ENCODE results near the gene SYPL2. TPM values are rescaled to one million over a fixed set of nuclear protein-coding genes. Genes with fewer than 3 reads are reported as not detected.

The SYPL2 gene
- total and polyA plus RNA-seq, 4 donors: 0.31 to 1.4 (median 1.0) TPM

DNA sequence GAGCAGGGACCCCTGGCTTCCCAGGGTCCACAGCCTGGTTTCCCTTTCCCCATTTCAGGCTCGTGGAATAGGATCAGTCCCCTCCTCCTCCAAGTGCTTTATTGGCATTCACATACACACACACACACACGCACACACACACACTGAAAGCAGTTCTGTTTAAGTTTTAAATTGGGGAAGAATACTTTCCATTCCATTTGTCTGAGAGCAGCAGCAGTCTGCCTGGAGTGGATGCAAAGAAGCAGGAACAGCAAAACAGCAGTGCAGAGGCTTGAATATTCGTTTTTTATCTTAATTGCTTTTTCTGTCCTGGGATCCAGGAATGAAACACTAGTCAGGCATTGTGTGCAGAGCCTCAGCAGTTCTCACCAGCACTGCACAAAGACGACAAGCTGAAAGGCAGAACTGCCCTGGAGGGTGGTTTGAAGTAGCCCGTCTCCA, 34.6 kb downstream of the SYPL2 start:
- Histone ChIP-seq H3K4me1 (ENCODE audit: control insufficient read depth in 5 of 5, insufficient read depth in 5 of 5, low read length in 5 of 5) (peaks cover 0 to 9% (median 0%) of the 10 kb centered on the region in 5 donors), H3K4me3 (no peak overlapping the region), H3K36me3 (ENCODE audit: control insufficient read depth in 4 of 4, insufficient read depth in 4 of 4, low read length in 4 of 4) (peaks cover 0 to 20% (median 2%) of the 10 kb centered on the region in 4 donors), H3K27ac (ENCODE audit: low read depth in 1 of 2, low read length in 1 of 2) (peak overlapping the region in 1 of 2 donors; percentile 52), H3K9me3 (ENCODE audit: control insufficient read depth in 4 of 4, insufficient read depth in 3 of 4, low read length in 3 of 4) (no peaks in the 10 kb centered on the region), H3K9ac (ENCODE audit: insufficient read depth in 1 of 2, low read length in 2 of 2) (no peak overlapping the region), H3K27me3 (ENCODE audit: control insufficient read depth in 3 of 3, insufficient read depth in 3 of 3, low read length in 2 of 3) (no peaks in the 10 kb centered on the region)
- ATAC-seq (ENCODE audit: insufficient read depth, low FRiP score): no peak
- DNase-seq: peak in 2 of 3 donors; percentile 15 to 43
- TF ChIP-seq, protein P1, sequence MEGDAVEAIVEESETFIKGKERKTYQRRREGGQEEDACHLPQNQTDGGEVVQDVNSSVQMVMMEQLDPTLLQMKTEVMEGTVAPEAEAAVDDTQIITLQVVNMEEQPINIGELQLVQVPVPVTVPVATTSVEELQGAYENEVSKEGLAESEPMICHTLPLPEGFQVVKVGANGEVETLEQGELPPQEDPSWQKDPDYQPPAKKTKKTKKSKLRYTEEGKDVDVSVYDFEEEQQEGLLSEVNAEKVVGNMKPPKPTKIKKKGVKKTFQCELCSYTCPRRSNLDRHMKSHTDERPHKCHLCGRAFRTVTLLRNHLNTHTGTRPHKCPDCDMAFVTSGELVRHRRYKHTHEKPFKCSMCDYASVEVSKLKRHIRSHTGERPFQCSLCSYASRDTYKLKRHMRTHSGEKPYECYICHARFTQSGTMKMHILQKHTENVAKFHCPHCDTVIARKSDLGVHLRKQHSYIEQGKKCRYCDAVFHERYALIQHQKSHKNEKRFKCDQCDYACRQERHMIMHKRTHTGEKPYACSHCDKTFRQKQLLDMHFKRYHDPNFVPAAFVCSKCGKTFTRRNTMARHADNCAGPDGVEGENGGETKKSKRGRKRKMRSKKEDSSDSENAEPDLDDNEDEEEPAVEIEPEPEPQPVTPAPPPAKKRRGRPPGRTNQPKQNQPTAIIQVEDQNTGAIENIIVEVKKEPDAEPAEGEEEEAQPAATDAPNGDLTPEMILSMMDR (IDR thresholded peaks at IDR 0.05; ENCODE audit: control extremely low read depth, extremely low read depth): no peak
- WGBS, 2 donors: 48 to 69% methylated on average over 5 of the region's 5 CpGs

DNA sequence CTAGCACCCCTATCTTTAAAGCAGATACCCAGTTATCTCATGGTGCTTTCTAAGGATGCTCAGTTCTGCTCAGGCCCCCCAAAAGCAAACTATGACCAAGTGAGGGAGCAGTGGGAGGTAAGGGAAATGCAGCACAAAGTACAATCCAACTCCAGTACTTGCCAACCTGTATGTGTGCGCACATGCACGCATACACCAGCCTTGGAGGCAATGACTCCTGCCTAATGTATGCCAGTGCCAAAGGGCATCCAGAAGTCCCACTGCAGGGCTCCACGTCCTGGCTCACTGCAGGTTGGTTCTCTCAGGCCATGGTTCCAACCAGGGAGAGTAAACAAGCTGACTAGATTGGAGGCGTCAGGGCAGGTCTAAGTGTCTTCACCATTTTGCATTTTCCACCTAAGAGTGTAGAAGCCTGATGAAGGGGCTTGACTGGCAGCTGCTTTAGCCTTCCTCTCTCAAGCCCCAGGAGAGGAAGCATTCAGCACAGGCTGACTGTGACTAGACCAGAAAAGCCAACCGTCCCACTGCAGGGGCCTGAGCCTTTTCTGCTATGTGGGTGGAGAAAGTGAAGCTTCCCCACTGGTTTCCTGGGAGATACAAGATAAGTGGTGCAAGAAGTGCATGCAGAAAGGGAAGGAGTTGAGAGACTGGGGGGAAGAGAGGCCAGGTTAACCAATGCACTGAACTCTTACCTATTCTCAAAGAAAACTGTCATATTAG, 35.5 kb downstream of the SYPL2 start:
- H3K9ac ChIP-seq (ENCODE audit: insufficient read depth in 1 of 2, low read length in 2 of 2): no peak overlapping the region
- TF ChIP-seq, protein P1 (IDR thresholded peaks at IDR 0.05; ENCODE audit: control extremely low read depth, extremely low read depth): no peak
- ATAC-seq (ENCODE audit: insufficient read depth, low FRiP score): no peak
- no peak overlapping the region for H3K4me3 ChIP-seq
- WGBS, 2 donors: 71 to 75% methylated on average over 5 of the region's 5 CpGs
- H3K36me3 ChIP-seq (ENCODE audit: control insufficient read depth in 4 of 4, insufficient read depth in 4 of 4, low read length in 4 of 4): peaks cover 0 to 15% (median 2%) of the 10 kb centered on the region in 4 donors
- peaks cover 0 to 9% (median 0%) of the 10 kb centered on the region in 5 donors for H3K4me1 ChIP-seq (ENCODE audit: control insufficient read depth in 5 of 5, insufficient read depth in 5 of 5, low read length in 5 of 5)
- H3K9me3 ChIP-seq (ENCODE audit: control insufficient read depth in 4 of 4, insufficient read depth in 3 of 4, low read length in 3 of 4): no peaks in the 10 kb centered on the region
- H3K27me3 ChIP-seq (ENCODE audit: control insufficient read depth in 3 of 3, insufficient read depth in 3 of 3, low read length in 2 of 3): no peaks in the 10 kb centered on the region
- no peak overlapping the region for H3K27ac ChIP-seq (ENCODE audit: low read depth in 1 of 2, low read length in 1 of 2)
- DNase-seq: no peak

DNA sequence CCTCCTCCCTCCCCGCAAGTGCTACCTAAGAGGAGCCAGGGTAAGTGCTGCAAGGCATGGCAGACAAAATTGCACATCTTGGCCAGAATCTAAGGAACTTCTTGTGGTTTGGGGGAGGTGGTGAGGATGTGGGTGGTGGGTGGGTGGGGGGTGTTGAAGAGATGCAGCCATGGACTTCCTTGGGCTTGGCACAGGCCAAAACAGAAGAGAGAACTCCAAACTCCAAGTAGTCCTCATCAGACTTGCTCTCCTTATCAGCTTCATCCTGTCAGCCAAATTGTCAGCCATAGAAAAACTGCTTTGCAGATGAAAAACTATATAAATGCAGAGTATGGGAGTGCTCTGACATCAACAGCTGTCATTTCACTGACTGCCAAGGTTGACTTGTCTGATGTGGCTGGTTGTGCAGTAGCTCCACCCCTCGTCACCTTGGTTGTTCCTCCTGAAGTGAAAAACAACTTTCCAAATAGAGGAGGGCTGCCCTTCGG, 36.1 kb downstream of the SYPL2 start:
- Histone ChIP-seq H3K9ac (ENCODE audit: insufficient read depth in 1 of 2, low read length in 2 of 2) (no peak overlapping the region), H3K4me3 (no peak overlapping the region), H3K4me1 (ENCODE audit: control insufficient read depth in 5 of 5, insufficient read depth in 5 of 5, low read length in 5 of 5) (peaks cover 0 to 11% (median 0%) of the 10 kb centered on the region in 5 donors), H3K9me3 (ENCODE audit: control insufficient read depth in 4 of 4, insufficient read depth in 3 of 4, low read length in 3 of 4) (no peaks in the 10 kb centered on the region), H3K36me3 (ENCODE audit: control insufficient read depth in 4 of 4, insufficient read depth in 4 of 4, low read length in 4 of 4) (peaks cover 0 to 9% (median 2%) of the 10 kb centered on the region in 4 donors), H3K27ac (ENCODE audit: low read depth in 1 of 2, low read length in 1 of 2) (no peak overlapping the region), H3K27me3 (ENCODE audit: control insufficient read depth in 3 of 3, insufficient read depth in 3 of 3, low read length in 2 of 3) (no peaks in the 10 kb centered on the region)
- TF ChIP-seq, protein P1 (IDR thresholded peaks at IDR 0.05; ENCODE audit: control extremely low read depth, extremely low read depth): no peak
- ATAC-seq (ENCODE audit: insufficient read depth, low FRiP score): no peak
- WGBS, 2 donors: 51 to 61% methylated on average over 3 of the region's 3 CpGs
- no peak for DNase-seq
